Measurements from ENCODE around the gene ATXN1.

The ATXN1 gene

DNA sequence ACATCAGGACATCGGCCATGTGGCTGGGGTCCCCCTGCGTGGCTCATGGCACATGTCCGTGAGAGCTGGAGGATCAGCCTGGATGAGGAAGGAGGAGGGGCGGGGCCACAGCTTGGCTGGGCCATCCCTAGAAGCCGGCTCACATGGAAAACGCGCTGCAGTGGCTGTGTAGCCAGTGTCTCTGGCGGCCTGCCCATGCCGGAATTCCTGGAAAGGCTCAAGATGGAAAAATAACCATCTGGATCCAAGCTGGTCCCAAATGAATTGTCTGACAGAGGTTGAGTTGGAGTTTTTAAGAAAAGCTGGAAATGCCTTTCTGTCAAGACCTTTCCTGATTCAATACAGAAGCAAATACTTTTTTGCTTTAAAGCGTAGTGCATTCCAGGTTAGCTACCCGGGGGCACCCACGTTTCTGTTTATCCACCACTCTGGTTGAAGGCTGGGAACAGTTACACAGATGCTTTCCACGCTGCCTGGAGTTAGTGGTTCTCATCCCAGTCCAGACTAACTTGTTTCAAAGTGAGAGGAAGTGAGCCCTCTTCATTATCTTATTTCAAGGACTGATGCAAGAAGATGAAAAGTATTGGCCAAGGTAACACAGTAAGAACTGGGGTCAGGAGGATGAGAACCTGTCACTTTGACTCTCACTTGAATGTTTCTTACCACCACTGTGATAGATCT, 423.8 kb downstream of the ATXN1 start:
- no peak for DNase-seq
- in situ Hi-C loops (cut with MboI; ENCODE audit: low pct_unique_long_range_greater_than_20kb, low sequenced_read_pairs), result loop anchor here (25.0 kb wide), 1 partner anchor 425 kb away; the partner anchor contains the start of gene ATXN1

DNA sequence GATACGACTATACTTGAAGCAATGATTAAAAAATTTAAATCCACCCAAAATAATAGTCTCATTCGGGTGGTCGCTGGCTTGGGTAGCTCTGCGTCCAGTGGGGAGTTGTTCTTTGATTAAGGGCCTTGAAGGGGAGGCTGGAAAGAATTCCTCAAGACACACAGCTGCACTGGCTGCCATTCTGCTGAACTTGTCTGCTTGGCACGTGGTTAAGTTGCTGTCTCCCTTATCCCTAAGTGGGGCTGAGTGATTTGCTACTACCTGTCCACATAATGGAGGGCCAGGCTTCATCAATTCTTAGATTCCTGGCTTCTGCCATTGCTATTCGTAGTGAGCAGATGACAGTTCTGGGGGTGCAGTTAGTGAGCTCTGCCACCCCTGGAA, 424.4 kb downstream of the ATXN1 start:
- DNase-seq, result no peak
- in situ Hi-C loops (cut with MboI; ENCODE audit: low pct_unique_long_range_greater_than_20kb, low sequenced_read_pairs), result loop anchor here (25.0 kb wide), 1 partner anchor 425 kb away; the partner anchor contains the start of gene ATXN1

GRCh38 chr6:16336056-16336818, 425.0 kb downstream of the ATXN1 start:
- DNase-seq, result no peak

DNA sequence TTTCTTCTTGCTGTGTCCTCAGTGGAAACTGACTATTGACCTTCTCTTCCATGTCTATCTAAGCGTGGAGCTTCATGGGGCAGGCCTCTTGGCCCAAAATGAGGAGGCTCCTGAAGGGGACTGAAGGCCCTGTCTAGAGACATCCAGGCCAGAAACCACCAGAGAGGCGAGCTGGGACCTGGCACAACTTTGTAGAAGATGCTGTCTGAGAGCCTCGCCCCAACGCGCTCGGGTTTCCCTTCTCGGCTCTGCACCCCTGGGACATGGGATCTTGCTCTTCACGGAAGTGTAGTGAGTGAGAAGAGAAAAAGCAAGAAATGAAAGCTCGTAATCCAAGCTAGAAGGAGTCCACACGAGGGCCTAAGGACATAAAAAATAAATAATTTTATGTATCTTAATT, 426.1 kb downstream of the ATXN1 start:
- DNase-seq, result no peak
- in situ Hi-C loops (cut with MboI; ENCODE audit: low pct_unique_long_range_greater_than_20kb, low sequenced_read_pairs), result loop anchor here (25.0 kb wide), 1 partner anchor 427 kb away; the partner anchor contains the start of gene ATXN1

More at GRCh38 chr6:16336056-16336818, 425.0 kb downstream of the ATXN1 start:
- in situ Hi-C loops (cut with MboI; ENCODE audit: low pct_unique_long_range_greater_than_20kb, low sequenced_read_pairs), result loop anchor here (25.0 kb wide), 1 partner anchor 426 kb away; the partner anchor contains the start of gene ATXN1

DNA sequence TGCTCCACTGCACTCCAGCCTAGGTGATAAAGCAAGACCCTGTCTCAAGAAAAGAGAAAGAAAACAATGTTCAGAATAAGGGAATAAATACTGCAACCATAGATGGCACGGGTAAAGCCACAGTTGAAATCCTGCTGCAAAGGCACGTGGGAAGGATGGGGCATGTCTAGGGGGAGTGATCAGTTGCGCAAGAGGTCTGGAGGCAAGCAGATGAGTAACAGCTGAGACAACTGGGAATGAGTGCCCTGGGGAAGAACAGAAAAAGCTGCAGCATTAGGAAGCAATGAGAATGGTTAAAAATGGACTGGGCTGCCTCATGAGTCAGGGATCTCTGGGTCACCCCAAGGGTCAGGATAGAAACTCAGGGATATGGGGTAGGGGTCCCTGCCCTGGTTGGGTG, 426.6 kb downstream of the ATXN1 start:
- in situ Hi-C loops (cut with MboI; ENCODE audit: low pct_unique_long_range_greater_than_20kb, low sequenced_read_pairs), result loop anchor here (25.0 kb wide), 1 partner anchor 428 kb away; the partner anchor contains the start of gene ATXN1
- peak; percentile 49 for DNase-seq

DNA sequence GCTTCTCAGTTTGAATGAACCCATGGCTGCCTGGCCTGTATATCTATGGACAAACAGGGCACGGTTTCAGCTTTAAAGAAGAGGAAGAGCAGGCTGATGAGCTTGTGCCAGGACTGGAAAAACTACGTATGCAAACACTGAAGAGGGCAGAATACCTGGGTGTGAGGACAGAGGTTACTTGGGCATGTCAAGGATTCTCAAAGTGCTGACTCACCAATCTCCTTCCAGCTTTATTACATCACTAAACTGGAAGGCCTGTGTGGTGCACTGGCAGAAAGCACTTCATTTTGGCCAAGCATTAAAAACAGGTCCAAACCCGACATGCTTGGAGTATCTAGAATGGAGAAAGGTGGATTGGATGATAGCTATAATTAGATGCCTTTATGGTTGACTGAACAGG, 427.7 kb downstream of the ATXN1 start:
- no peak for DNase-seq
- in situ Hi-C loops (cut with MboI; ENCODE audit: low pct_unique_long_range_greater_than_20kb, low sequenced_read_pairs), result loop anchor here (25.0 kb wide), 1 partner anchor 429 kb away; the partner anchor contains the start of gene ATXN1

GRCh38 chr6:16332175-16332542, 429.1 kb downstream of the ATXN1 start:
- peak; percentile 82 for DNase-seq
- in situ Hi-C loops (cut with MboI; ENCODE audit: low pct_unique_long_range_greater_than_20kb, low sequenced_read_pairs), result loop anchor here (25.0 kb wide), 1 partner anchor 430 kb away; the partner anchor contains the start of gene ATXN1

GRCh38 chr6:16331384-16332174, 429.7 kb downstream of the ATXN1 start:
- in situ Hi-C loops (cut with MboI; ENCODE audit: low pct_unique_long_range_greater_than_20kb, low sequenced_read_pairs), result loop anchor here (25.0 kb wide), 1 partner anchor 431 kb away; the partner anchor contains the start of gene ATXN1
- peak; percentile 76 for DNase-seq

DNA sequence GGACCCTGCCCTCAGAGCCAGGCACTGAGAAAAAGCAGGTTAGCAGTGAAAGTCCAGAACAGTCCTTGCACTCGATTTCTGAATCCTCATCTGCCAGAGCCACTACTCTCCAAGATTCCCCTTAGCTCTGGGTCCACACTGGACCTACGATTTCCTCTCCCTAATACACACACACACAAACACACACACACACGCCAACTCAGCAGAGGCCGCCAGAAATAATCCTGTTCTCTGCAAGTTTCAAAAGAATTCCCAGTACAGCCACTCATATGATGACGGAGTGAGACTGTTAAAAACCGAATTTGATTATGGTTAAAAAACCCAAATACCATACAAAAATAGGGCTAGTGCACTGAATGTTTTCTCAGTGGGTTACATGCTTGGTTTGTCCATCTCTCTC, 432.0 kb downstream of the ATXN1 start:
- DNase-seq, result no peak
- in situ Hi-C loops (cut with MboI; ENCODE audit: low pct_unique_long_range_greater_than_20kb, low sequenced_read_pairs), result loop anchor here (25.0 kb wide), 1 partner anchor 433 kb away; the partner anchor contains the start of gene ATXN1

DNA sequence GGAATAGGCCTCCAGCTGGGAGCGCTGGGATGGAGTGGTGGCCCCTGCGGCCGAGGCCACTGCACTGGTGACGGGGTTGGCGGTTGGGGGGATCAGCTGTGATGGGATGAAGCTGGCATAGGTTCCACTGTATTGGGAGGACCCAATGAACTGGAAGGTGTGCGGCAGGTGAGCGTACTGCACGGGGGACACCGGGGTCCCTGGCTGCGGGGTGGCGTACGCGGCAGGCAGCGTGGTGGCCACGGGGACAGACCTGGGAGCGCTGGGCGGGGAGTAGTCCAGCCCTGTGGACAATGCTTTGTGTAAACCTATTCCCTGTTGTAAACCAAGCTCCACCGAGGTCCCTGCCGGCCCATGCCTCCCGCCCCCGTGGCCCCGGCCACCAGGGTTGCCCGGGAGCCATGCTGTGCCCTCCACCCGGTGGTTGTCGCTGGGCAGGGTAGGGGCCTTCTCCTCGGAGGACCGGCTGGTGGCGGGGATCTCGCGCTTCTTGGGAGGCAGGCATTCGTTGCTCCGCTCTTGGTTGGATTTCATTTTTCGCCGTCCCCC, 433.4 kb downstream of the ATXN1 start:
- in situ Hi-C loops (cut with MboI; ENCODE audit: low pct_unique_long_range_greater_than_20kb, low sequenced_read_pairs), result loop anchor here (25.0 kb wide), 1 partner anchor 434 kb away; the partner anchor contains the start of gene ATXN1

GRCh38 chr6:16326971-16327776, 434.1 kb downstream of the ATXN1 start:
- no peak for DNase-seq
- in situ Hi-C loops (cut with MboI; ENCODE audit: low pct_unique_long_range_greater_than_20kb, low sequenced_read_pairs), result loop anchor here (25.0 kb wide), 1 partner anchor 435 kb away; the partner anchor contains the start of gene ATXN1

More for the DNA sequence above, 433.4 kb downstream of the ATXN1 start:
- DNase-seq, result no peak

- in situ Hi-C loops (cut with MboI; ENCODE audit: low pct_unique_long_range_greater_than_20kb, low sequenced_read_pairs), result loop anchor here (25.0 kb wide), 1 partner anchor 436 kb away; the partner anchor contains the start of gene ATXN1
These were observed 434.7 kb downstream of the ATXN1 start for GRCh38 chr6:16326531-16326930.

DNA sequence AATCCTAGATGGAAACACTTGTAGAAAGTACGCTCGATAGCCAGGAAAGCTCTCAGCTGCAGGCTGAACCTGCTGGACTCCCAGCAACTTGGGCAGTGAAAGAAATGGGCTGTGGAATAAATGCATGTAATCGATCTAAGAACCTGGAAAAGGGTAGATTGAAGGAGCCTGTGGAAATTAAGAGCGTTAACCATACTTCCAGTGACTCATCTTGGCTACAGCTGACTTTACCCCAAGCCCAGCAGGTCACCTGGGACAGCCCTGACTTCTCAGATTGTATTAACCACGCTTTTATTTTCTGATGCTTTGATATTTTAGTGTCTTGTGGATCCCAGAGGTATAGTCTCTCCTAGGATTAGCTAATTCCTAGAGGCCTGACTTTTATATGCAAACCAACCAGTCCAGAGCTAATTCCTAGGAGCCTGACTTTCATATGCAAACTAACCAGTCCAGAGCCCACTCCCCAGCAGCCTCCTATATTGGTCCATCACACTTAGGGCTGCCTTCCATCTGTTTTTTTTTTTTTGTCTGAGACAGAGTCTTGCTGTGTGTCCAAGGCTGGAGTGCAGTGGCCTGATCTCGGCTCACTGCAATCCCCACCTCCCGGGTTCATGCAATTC, 436.5 kb downstream of the ATXN1 start:
- DNase-seq, result no peak
- in situ Hi-C loops (cut with MboI; ENCODE audit: low pct_unique_long_range_greater_than_20kb, low sequenced_read_pairs), result loop anchor here (25.0 kb wide), 1 partner anchor 438 kb away; the partner anchor contains the start of gene ATXN1

More at GRCh38 chr6:16326531-16326930, 434.7 kb downstream of the ATXN1 start:
- no peak for DNase-seq

GRCh38 chr6:16324184-16324583, 437.1 kb downstream of the ATXN1 start:
- in situ Hi-C loops (cut with MboI; ENCODE audit: low pct_unique_long_range_greater_than_20kb, low sequenced_read_pairs), result no loop called here

DNA sequence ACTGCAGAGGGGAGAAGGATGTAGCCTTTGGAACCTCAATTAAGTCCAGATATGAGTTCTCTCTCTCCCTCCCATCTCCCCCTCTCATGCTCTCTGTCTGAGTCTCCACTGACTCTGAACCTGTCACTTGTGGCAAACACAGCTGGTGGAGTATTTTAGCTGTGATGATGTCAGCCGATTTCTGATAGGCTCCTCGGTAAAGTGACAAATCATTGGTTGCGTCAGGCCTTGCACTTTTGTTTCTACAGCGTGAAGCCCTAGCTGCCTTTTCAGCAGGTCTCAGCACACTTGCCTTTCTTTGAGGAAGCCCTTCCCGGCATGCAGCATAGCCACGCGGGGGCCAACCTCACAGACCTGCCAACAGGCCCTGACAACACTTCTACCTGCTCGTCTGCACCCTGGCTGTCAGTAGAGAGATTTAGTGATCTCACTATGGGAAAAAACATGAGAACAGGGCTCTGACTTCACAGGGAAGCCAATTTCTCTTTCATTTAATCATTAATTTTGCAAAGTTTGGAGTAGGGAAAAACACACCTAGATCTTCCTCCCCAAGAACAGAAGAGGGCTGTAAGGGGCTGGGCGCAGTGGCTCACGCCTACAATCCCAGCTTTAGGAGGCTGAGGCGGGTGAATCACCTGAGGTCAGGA, 438.5 kb downstream of the ATXN1 start:
- DNase-seq, result peak; percentile 45
- in situ Hi-C loops (cut with MboI; ENCODE audit: low pct_unique_long_range_greater_than_20kb, low sequenced_read_pairs), result no loop called here

More at GRCh38 chr6:16324184-16324583, 437.1 kb downstream of the ATXN1 start:
- no peak for DNase-seq

- in situ Hi-C loops (cut with MboI; ENCODE audit: low pct_unique_long_range_greater_than_20kb, low sequenced_read_pairs), result no loop called here
- no peak for DNase-seq
These were observed 439.4 kb downstream of the ATXN1 start for GRCh38 chr6:16321826-16322225.

GRCh38 chr6:16321341-16321710, 439.9 kb downstream of the ATXN1 start:
- no peak for DNase-seq
- in situ Hi-C loops (cut with MboI; ENCODE audit: low pct_unique_long_range_greater_than_20kb, low sequenced_read_pairs), result no loop called here
